Neutrophil (primary cell): ENCODE results near the gene SLC25A48.

Experiments used
- H3K27ac ChIP-seq: fragments of 200-600 bp; sonication (generic); 2 replicates; pipeline ENCODE4 v1.5.1; 2016; ENCODE audit warnings: mild to moderate bottlenecking, moderate library complexity
- H3K27me3 ChIP-seq: fragments of 200-600 bp; sonication (generic); 2 replicates; pipeline ENCODE4 v1.6.0; 2016; ENCODE audit warnings: mild to moderate bottlenecking
- H3K36me3 ChIP-seq: fragments of 200-600 bp; sonication (generic); 2 replicates; pipeline ENCODE4 v1.5.1; 2017
- H3K4me1 ChIP-seq, 2 experiments: fragments of 200-600 bp in 1 of 2; sonication (generic) in 1 of 2; 1 replicate in 1 of 2; 2 replicates in 1 of 2; pipeline versions ENCODE4 v1.5.1 to v1.6.1; 2013 to 2016; ENCODE audit warnings: low read depth in 1 of 2, low read length in 1 of 2, mild to moderate bottlenecking in 1 of 2, moderate library complexity in 1 of 2; ENCODE audit not compliant: control insufficient read depth in 1 of 2, insufficient read depth in 1 of 2
- H3K4me3 ChIP-seq, 2 experiments: fragments of 200-600 bp in 1 of 2; sonication (generic) in 1 of 2; 1 replicate in 1 of 2; 2 replicates in 1 of 2; pipeline ENCODE4 v1.5.1; 2013 to 2016; ENCODE audit warnings: low read depth in 1 of 2, low read length in 1 of 2, mild to moderate bottlenecking in 1 of 2, moderate library complexity in 1 of 2
- H3K9me3 ChIP-seq: fragments of 200-600 bp; sonication (generic); 2 replicates; pipeline ENCODE4 v1.5.1; 2016
- TF ChIP-seq, protein P1 (sequence below): fragments of 200-600 bp; sonication (generic); IDR thresholded peaks from 2 replicates; pipeline ENCODE4 v1.5.1; 2016; ENCODE audit warnings: antibody characterized with exemption

SLC25A48 gene

DNA sequence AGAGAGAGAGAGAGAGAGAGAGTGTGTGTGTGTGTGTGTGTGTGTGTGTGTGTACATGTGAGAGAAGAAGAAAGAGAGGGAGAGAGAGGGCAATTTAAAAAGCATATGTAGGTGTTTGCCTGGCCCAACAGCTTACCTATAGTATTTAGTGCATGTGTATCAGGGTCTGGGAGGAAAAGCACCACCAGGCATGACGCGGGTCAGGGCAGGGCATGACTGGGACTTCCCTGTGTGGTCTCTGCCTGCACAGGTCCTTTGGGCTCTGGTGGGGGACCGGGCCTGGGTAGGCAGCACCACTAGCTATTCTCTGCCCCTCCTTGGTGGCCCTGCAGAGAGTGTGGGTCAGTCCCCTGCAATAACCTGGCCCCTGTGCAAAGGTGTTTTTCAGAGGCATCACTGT is 45.1 kb downstream of the SLC25A48 start:
- Histone ChIP-seq H3K27ac (no peak overlapping the region), H3K36me3 (no peaks in the 10 kb centered on the region), H3K4me1 (no peaks in the 10 kb centered on the region), H3K9me3 (no peaks in the 10 kb centered on the region), H3K4me3 (no peak overlapping the region), H3K27me3 (peaks cover 33% of the 10 kb centered on the region)
- TF ChIP-seq, protein P1, sequence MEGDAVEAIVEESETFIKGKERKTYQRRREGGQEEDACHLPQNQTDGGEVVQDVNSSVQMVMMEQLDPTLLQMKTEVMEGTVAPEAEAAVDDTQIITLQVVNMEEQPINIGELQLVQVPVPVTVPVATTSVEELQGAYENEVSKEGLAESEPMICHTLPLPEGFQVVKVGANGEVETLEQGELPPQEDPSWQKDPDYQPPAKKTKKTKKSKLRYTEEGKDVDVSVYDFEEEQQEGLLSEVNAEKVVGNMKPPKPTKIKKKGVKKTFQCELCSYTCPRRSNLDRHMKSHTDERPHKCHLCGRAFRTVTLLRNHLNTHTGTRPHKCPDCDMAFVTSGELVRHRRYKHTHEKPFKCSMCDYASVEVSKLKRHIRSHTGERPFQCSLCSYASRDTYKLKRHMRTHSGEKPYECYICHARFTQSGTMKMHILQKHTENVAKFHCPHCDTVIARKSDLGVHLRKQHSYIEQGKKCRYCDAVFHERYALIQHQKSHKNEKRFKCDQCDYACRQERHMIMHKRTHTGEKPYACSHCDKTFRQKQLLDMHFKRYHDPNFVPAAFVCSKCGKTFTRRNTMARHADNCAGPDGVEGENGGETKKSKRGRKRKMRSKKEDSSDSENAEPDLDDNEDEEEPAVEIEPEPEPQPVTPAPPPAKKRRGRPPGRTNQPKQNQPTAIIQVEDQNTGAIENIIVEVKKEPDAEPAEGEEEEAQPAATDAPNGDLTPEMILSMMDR, result no peak

DNA sequence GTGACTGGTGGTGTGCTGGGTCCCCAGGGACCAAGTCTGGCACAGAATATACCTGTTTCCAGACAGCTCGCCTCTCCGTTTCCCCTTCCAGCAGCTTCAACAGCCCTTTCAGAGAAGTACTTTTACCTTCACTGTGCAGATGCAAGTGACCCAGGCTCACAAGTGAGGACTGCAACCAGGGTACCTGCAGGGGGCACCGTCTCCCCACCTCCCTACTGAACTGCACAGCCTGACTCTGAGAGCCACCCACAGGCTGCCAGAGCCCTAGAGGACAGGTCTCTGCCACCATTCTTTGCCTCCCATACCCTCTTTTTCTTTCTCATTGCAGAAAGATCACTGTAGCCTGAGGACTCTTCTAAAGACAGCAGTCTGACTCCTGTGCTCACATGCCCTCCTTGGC is 45.8 kb downstream of the SLC25A48 start:
- no peaks in the 10 kb centered on the region for H3K4me1 ChIP-seq
- H3K36me3 ChIP-seq, result no peaks in the 10 kb centered on the region
- TF ChIP-seq, protein P1, result no peak
- H3K27me3 ChIP-seq, result peaks cover 35% of the 10 kb centered on the region
- no peaks in the 10 kb centered on the region for H3K9me3 ChIP-seq
- H3K27ac ChIP-seq, result no peak overlapping the region
- no peak overlapping the region for H3K4me3 ChIP-seq

DNA sequence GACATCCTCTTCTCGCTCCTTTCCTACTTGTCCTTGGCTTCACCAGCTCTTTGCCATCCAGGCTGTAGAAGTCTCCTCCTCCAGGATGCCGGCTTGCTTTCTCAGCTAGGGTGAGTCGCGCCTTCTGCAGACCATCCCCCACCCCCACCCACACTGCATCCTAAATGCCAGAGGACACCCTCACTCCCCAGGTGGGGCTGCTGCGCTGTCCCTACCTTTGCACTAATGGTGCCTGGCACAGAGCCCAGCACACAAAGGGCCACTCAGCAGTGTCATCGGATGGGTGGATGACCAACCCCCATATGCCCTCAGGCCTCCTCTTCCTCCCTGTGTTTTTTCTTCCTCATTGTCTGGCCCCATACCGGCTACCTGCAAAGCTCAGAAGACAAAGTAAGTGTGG is 46.3 kb downstream of the SLC25A48 start:
- peaks cover 38% of the 10 kb centered on the region for H3K27me3 ChIP-seq
- no peak overlapping the region for H3K4me3 ChIP-seq
- TF ChIP-seq, protein P1, result no peak
- no peaks in the 10 kb centered on the region for H3K9me3 ChIP-seq
- H3K27ac ChIP-seq, result no peak overlapping the region
- no peaks in the 10 kb centered on the region for H3K36me3 ChIP-seq
- H3K4me1 ChIP-seq, result no peaks in the 10 kb centered on the region

DNA sequence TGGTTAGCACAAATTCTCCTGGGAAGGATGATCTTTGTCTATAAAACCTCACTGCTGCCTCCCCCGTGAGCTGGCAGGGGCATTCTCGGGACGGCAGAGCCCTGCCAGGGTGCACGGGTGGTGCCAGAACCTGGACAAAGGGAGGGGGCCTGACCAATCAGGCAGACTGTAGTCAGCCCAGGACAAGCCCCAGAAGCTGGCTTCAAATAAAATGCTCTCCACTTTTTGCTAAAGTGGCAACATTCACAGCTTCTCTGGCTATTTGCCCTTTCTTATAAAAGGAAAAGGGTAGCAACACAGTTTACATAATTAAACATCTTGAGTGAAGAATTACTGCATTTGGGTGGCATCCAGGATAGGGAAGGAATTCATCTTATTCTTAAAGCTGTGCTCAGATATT is 46.8 kb downstream of the SLC25A48 start:
- no peaks in the 10 kb centered on the region for H3K36me3 ChIP-seq
- H3K27ac ChIP-seq, result no peak overlapping the region
- no peak overlapping the region for H3K4me3 ChIP-seq
- TF ChIP-seq, protein P1, result no peak
- H3K9me3 ChIP-seq, result no peaks in the 10 kb centered on the region
- no peaks in the 10 kb centered on the region for H3K4me1 ChIP-seq
- peaks cover 43% of the 10 kb centered on the region for H3K27me3 ChIP-seq

DNA sequence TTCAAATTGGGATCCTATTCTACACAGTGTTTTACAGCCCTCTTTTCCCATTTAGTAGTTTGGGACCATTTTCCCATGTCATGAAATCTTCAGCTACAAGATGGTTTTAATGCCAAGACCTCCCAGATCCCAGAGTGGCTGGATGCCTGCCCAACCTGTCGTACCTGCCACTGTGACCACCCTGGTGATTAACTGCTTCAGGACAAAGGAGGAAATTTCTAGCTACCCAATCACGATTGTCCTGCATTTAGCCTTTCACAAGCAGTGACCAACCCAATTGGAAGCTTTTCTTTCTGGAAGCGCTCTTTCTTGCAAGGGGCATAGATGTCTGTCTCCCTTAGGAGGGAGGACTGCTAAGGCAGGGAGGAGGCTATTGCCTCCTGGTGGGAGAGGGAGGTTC is 47.4 kb downstream of the SLC25A48 start:
- H3K9me3 ChIP-seq, result no peaks in the 10 kb centered on the region
- H3K27ac ChIP-seq, result no peak overlapping the region
- no peaks in the 10 kb centered on the region for H3K36me3 ChIP-seq
- no peaks in the 10 kb centered on the region for H3K4me1 ChIP-seq
- H3K27me3 ChIP-seq, result peaks cover 43% of the 10 kb centered on the region
- no peak overlapping the region for H3K4me3 ChIP-seq
- TF ChIP-seq, protein P1, result no peak

DNA sequence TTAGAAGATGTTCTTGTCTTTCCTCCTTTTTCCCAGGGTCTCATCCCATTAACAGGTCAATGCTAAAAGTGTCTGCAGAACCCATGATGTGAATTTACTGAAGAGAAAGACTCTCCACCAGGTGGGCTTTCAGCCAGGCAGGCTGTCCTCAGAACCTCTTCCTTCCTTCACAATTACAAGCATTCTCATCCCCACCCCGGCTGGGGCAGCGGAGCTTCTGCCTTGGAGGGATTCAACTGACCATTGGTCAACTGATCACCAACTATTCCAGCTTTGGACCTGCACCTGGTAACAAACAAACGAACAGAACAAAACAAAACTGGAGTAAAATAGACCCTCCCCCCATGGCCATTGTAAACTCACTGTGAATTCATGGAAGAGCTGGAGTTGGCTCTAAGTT is 48.6 kb downstream of the SLC25A48 start:
- H3K4me3 ChIP-seq, result no peak overlapping the region
- H3K27ac ChIP-seq, result no peak overlapping the region
- TF ChIP-seq, protein P1, result no peak
- no peaks in the 10 kb centered on the region for H3K36me3 ChIP-seq
- H3K4me1 ChIP-seq, result no peaks in the 10 kb centered on the region
- no peaks in the 10 kb centered on the region for H3K9me3 ChIP-seq
- H3K27me3 ChIP-seq, result peaks cover 48% of the 10 kb centered on the region
